SK-N-MC (cell line): Measurements from ENCODE around the gene ASB11.

Experiments
- EZH2 ChIP-seq: fragments of 200-600 bp; sonication (generic); IDR thresholded peaks from one replicate; pipeline ENCODE4 v1.6.1; 2017; ENCODE audit warnings: antibody characterized with exemption
- POLR2AphosphoS5 ChIP-seq: IDR thresholded peaks from 2 replicates; pipeline ENCODE4 v1.6.1; 2012; ENCODE audit warnings: mild to moderate bottlenecking, low read depth, low read length, borderline replicate concordance

GRCh38 chrX:15310117-15310516 is 5.3 kb downstream of the ASB11 start:
- TF ChIP-seq EZH2 = no peak
- no peak for TF ChIP-seq POLR2AphosphoS5
